ENCODE data around the gene AK8. TPM values are rescaled to one million over a fixed set of nuclear protein-coding genes. Genes with fewer than 3 reads are reported as not detected.

The AK8 gene
- total and polyA plus RNA-seq, 2 of the 4 experiments (the other 2 are of a cell fraction) = under 0.01 to 0.09 TPM

- H2BK20ac ChIP-seq (ENCODE audit: low read depth, low read length) = no peak overlapping the region
- no peak overlapping the region for H3K56ac ChIP-seq (ENCODE audit: extremely low read depth, insufficient read depth, low read length)
- dilution Hi-C loops (cut with HindIII; ENCODE audit: low sequenced_read_pairs, unreplicated experiment) (no loop called here), intact Hi-C loops (cut with micrococcal nuclease) (no loop called here), in situ Hi-C loops (cut with MboI; ENCODE audit: low sequenced_read_pairs) (no loop called here)
- ATAC-seq (ENCODE audit: low read depth) (no peak), DNase-seq (no peak)
- H2BK5ac ChIP-seq (ENCODE audit: low read depth, low read length, poor library complexity, severe bottlenecking) = no peak overlapping the region
- no peak overlapping the region for H3K27ac ChIP-seq (ENCODE audit: insufficient read depth, low read length)
- no peak overlapping the region for H3K4ac ChIP-seq (ENCODE audit: low read depth, low read length)
- no peak overlapping the region for H4K5ac ChIP-seq (ENCODE audit: low read depth, low read length)
- no peak overlapping the region for H2AK9ac ChIP-seq (replicated peaks; ENCODE audit: low read depth, low read length, poor library complexity)
- H3K9me1 ChIP-seq (ENCODE audit: insufficient read depth, low read length) = no peaks in the 10 kb centered on the region
- no peaks in the 10 kb centered on the region for H3K4me1 ChIP-seq (ENCODE audit: control insufficient read depth, insufficient read depth, low read length)
- H4K20me1 ChIP-seq (ENCODE audit: insufficient read depth, low read length) = no peaks in the 10 kb centered on the region; the same call in 1 of the 2 replicates
- no peaks in the 10 kb centered on the region for H3K79me1 ChIP-seq (ENCODE audit: low read depth in 1 of 2, low read length in 2 of 2)
- TF ChIP-seq CEBPB (IDR thresholded peaks at IDR 0.05; ENCODE audit: low read depth, low read length) (no peak), USF2 (IDR thresholded peaks at IDR 0.05; ENCODE audit: low read depth, low read length) (no peak), NFE2L2 (IDR thresholded peaks at IDR 0.05; ENCODE audit: low read depth, low read length) (no peak)
- ChIA-PET CTCF (interaction anchor here (0.6 kb wide), 1 partner anchor 49 kb away, joined by 4 read pairs; no protein-coding TSS in a partner anchor), POLR2A (ENCODE audit: unreplicated experiment) (no interaction called here)
- H3K4me2 ChIP-seq (ENCODE audit: low read depth, low read length) = no peak overlapping the region
- BruUV-seq (replicated peaks) = no TSS peak
- H2AFZ ChIP-seq (replicated peaks; ENCODE audit: low read length, poor library complexity) = no peak overlapping the region
- H3K9ac ChIP-seq (ENCODE audit: low read depth, low read length) = no peak overlapping the region
- no peak overlapping the region for H3K18ac ChIP-seq (ENCODE audit: low read depth, low read length)
- H2BK120ac ChIP-seq (ENCODE audit: low read depth, low read length) = no peak overlapping the region
- H3K4me3 ChIP-seq (ENCODE audit: insufficient read depth, low read depth, low read length) = no peak overlapping the region
- H3K27me3 ChIP-seq (ENCODE audit: control insufficient read depth, insufficient read depth, low read length) = peaks cover 50% of the 10 kb centered on the region
- no peak overlapping the region for H2BK15ac ChIP-seq (ENCODE audit: low read depth, low read length)
- H3K9me3 ChIP-seq (ENCODE audit: control insufficient read depth, insufficient read depth, low read length) = no peaks in the 10 kb centered on the region
- H3K36me3 ChIP-seq (ENCODE audit: control insufficient read depth, insufficient read depth, low read length) = no peaks in the 10 kb centered on the region
- 68% methylated on average over 6 of the region's 16 CpGs; no CpG with 5 or more reads in 1 of the 2 experiments for WGBS, 2 experiments (ENCODE audit: extremely low coverage in 2 of 2, insufficient read length in 1 of 2)
- no peak overlapping the region for H3K23ac ChIP-seq (ENCODE audit: low read depth, low read length)
- no peak overlapping the region for H2AK5ac ChIP-seq (ENCODE audit: low read depth, low read length)
- H4K8ac ChIP-seq (ENCODE audit: low read depth in 2 of 2, low read length in 2 of 2) = no peak overlapping the region
- H4K91ac ChIP-seq (ENCODE audit: insufficient read depth, low read depth, low read length) = no peak overlapping the region
- H3K14ac ChIP-seq (replicated peaks; ENCODE audit: low read depth, low read length) = no peak overlapping the region
These were observed 49.8 kb downstream of the AK8 start for GRCh38 chr9:132828201-132828770.

Measured in IMR-90 (cell line).